ENCODE measurements around the gene GRIK2.

GRIK2 gene

GRCh38 chr6:101401171-101401570, 7.7 kb downstream of the GRIK2 start:
- no peak for DNase-seq

- DNase-seq: no peak
Observed at GRCh38 chr6:101401792-101402621, 8.5 kb downstream of the GRIK2 start.

GRCh38 chr6:101402622-101403031, 9.1 kb downstream of the GRIK2 start:
- no peak for DNase-seq

- no peak for DNase-seq
Observed at GRCh38 chr6:101403216-101403945, 9.9 kb downstream of the GRIK2 start.

GRCh38 chr6:101404775-101405174, 11.3 kb downstream of the GRIK2 start:
- DNase-seq: no peak

GRCh38 chr6:101413773-101414172, 20.3 kb downstream of the GRIK2 start:
- DNase-seq: no peak

- DNase-seq: no peak
Observed at GRCh38 chr6:101417900-101418299, 24.4 kb downstream of the GRIK2 start.

GRCh38 chr6:101422251-101422650, 28.7 kb downstream of the GRIK2 start:
- DNase-seq: no peak

GRCh38 chr6:101422811-101423210, 29.3 kb downstream of the GRIK2 start:
- no peak for DNase-seq

GRCh38 chr6:101429270-101429669, 35.8 kb downstream of the GRIK2 start:
- no peak for DNase-seq

GRCh38 chr6:101429845-101430244, 36.3 kb downstream of the GRIK2 start:
- no peak for DNase-seq

- no peak for DNase-seq
Observed at GRCh38 chr6:101433141-101433540, 39.6 kb downstream of the GRIK2 start.

GRCh38 chr6:101434601-101435000, 41.1 kb downstream of the GRIK2 start:
- DNase-seq: no peak

- DNase-seq: no peak
Observed at GRCh38 chr6:101435038-101435437, 41.5 kb downstream of the GRIK2 start.

- no peak for DNase-seq
Observed at GRCh38 chr6:101439790-101440189, 46.3 kb downstream of the GRIK2 start.

- DNase-seq: no peak
Observed at GRCh38 chr6:101443315-101443714, 49.8 kb downstream of the GRIK2 start.

GRCh38 chr6:101444717-101445116, 51.2 kb downstream of the GRIK2 start:
- DNase-seq: no peak

- no peak for DNase-seq
Observed at GRCh38 chr6:101445527-101445926, 52.0 kb downstream of the GRIK2 start.

GRCh38 chr6:101450901-101451300, 57.4 kb downstream of the GRIK2 start:
- DNase-seq: no peak

- no peak for DNase-seq
Observed at GRCh38 chr6:101451981-101452380, 58.5 kb downstream of the GRIK2 start.

GRCh38 chr6:101453221-101453620, 59.7 kb downstream of the GRIK2 start:
- no peak for DNase-seq

GRCh38 chr6:101454106-101454676, 60.7 kb downstream of the GRIK2 start:
- DNase-seq: no peak

- no peak for DNase-seq
Observed at GRCh38 chr6:101458336-101458735, 64.8 kb downstream of the GRIK2 start.

GRCh38 chr6:101458826-101459225, 65.3 kb downstream of the GRIK2 start:
- no peak for DNase-seq

All from activated naive CD4-positive, alpha-beta T cell treated with Interleukin-2 at 50 U/mL for 16 hours (primary cell).